Measurements from ENCODE around the gene REC8. TPM values are rescaled to one million over a fixed set of nuclear protein-coding genes. Genes with fewer than 3 reads are reported as not detected.
A peak's percentile ranks its signal among the peaks of the same experiment; 100 is the strongest.

The REC8 gene
- total RNA-seq, 2 donors from 2014 or later, result 5.6 to 25.4 TPM

DNA sequence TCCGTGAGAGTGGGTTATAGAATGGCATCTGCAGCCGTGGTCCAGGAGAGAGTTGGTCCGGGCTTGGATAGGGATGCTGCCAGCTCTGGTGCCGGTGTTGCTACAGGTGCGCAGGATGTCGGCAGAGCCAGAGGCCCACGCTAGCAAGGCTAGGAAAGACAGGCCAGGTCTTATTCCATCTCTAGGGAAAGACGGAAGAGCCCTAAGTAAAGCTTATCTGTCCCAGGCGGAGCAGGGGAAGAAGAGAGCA lies 36.4 kb upstream of the REC8 start:
- peak overlapping the region; percentile 93 to 97 for H3K27ac ChIP-seq
- intact Hi-C loops (cut with DNase I), result no loop called here
- peaks cover 3% of the 10 kb centered on the region in 2 donors for H3K36me3 ChIP-seq
- 4% methylated on average over 9 of the region's 9 CpGs for WGBS
- H3K9me3 ChIP-seq, result no peaks in the 10 kb centered on the region
- TF ChIP-seq POLR2AphosphoS5 (IDR thresholded peaks at IDR 0.05) (no peak), POLR2A (IDR thresholded peaks at IDR 0.05) (no peak)
- TF ChIP-seq, protein P1, sequence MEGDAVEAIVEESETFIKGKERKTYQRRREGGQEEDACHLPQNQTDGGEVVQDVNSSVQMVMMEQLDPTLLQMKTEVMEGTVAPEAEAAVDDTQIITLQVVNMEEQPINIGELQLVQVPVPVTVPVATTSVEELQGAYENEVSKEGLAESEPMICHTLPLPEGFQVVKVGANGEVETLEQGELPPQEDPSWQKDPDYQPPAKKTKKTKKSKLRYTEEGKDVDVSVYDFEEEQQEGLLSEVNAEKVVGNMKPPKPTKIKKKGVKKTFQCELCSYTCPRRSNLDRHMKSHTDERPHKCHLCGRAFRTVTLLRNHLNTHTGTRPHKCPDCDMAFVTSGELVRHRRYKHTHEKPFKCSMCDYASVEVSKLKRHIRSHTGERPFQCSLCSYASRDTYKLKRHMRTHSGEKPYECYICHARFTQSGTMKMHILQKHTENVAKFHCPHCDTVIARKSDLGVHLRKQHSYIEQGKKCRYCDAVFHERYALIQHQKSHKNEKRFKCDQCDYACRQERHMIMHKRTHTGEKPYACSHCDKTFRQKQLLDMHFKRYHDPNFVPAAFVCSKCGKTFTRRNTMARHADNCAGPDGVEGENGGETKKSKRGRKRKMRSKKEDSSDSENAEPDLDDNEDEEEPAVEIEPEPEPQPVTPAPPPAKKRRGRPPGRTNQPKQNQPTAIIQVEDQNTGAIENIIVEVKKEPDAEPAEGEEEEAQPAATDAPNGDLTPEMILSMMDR (IDR thresholded peaks at IDR 0.05), result no peak
- H3K4me3 ChIP-seq, result peak overlapping the region; percentile 90 to 98
- no peaks in the 10 kb centered on the region for H3K27me3 ChIP-seq (replicated peaks; ENCODE audit: insufficient read depth)
- peaks cover 8% of the 10 kb centered on the region for H3K4me1 ChIP-seq (replicated peaks)
- no peak for DNase-seq (ENCODE audit: low spot score)

DNA sequence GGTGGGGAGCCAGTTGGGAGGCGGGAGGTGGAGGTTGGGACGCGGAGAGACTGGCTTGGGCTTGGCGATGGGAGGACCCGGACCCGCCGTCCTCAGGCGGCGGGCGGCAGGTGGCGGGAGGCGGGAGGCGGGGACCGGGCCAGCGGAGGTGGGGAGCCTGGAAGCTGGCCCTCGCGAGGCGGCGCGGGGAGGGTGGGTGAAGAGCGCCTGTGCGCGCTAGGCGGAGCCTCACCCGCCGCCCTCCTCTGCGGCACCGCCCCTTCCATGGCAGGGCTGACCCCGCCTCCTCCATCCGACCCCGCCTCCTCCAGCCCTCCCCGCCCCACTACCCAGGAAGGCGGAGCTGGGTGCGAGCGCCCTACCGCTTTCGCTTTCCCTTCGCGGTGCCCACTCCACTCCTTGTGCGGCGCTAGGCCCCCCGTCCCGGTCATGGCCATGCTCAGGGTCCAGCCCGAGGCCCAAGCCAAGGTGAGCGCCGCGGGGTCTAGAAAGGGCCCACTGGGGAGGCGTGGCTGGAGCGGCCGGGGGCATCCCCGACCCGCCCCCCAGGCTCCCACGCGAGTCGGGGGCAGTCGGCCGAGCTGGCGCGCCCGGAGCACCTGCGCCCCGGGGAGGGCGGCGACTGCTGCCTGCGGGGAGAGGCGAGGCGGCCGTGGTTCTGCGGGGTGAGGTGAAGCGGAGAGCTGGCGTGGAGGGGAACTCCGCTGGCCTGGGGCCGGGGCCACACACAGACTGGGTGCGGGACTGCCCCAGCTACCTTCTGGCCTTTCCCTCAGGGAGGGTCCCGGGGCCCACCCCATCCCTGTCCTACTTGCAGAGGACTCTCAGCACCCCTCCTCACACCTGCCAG lies 35.8 kb upstream of the REC8 start, which contains the start of gene PSME1:
Gene PSME1 (plus strand): TSS at position 361 of the 850 bp plus-strand sequence. CDS start 69 bp downstream, at position 430.
- TF ChIP-seq POLR2AphosphoS5 (IDR thresholded peaks at IDR 0.05) (peak; percentile 87), POLR2A (IDR thresholded peaks at IDR 0.05) (peak; percentile 78)
- TF ChIP-seq, protein P1 (IDR thresholded peaks at IDR 0.05), result peak in 2 of 4 experiments; percentile 16 to 23
- Histone ChIP-seq H3K27me3 (replicated peaks; ENCODE audit: insufficient read depth) (no peaks in the 10 kb centered on the region), H3K4me3 (peak within 1 kb of the TSS; percentile 90 to 98), H3K9me3 (no peaks in the 10 kb centered on the region), H3K27ac (peak within 1 kb of the TSS; percentile 93 to 97), H3K36me3 (peaks cover 3% of the 10 kb centered on the region in 2 donors), H3K4me1 (replicated peaks) (peaks cover 8% of the 10 kb centered on the region)
- intact Hi-C loops (cut with DNase I), result no loop called here
- DNase-seq (ENCODE audit: low spot score), result peak; percentile 93
- WGBS, result under 1% methylated on average over 74 of the region's 75 CpGs

DNA sequence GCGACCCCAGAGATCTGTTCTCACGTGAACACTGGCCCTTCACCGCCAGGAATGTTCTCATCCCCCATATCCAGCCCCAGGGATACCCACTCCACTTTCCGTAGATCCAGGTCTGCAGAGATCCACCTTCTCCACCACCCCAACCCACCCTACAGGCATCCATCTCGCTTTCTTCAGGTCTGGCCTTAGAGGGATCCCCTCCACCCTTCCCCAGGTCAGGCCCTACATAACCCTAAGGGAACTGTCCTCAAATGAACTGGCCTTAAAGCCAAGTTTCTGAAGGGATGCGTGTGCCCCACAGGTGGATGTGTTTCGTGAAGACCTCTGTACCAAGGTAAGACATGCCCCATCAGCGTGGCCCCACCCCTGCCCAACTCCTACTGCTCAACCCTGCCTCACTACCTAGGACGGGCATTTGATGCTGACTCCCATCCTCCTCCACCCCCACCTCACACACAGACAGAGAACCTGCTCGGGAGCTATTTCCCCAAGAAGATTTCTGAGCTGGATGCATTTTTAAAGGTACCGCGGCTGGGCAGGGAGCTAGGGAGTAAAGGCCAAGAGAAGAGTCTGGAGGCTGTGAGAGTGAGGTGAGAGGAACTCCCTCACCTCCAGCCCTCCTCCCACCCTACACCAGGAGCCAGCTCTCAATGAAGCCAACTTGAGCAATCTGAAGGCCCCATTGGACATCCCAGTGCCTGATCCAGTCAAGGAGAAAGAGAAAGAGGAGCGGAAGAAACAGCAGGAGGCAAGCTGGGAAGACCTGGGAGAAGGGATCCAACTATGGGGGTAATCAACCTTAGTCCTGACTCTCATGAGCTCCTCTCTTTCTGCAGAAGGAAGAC lies 35.0 kb upstream of the REC8 start:
- no peaks in the 10 kb centered on the region for H3K27me3 ChIP-seq (replicated peaks; ENCODE audit: insufficient read depth)
- H3K9me3 ChIP-seq, result no peaks in the 10 kb centered on the region
- H3K4me1 ChIP-seq (replicated peaks), result peaks cover 8% of the 10 kb centered on the region
- WGBS, result 21% methylated on average over 13 of the region's 13 CpGs
- peak overlapping the region; percentile 93 to 97 for H3K27ac ChIP-seq
- H3K36me3 ChIP-seq, result peaks cover 3% of the 10 kb centered on the region in 2 donors
- intact Hi-C loops (cut with DNase I), result no loop called here
- H3K4me3 ChIP-seq, result peak overlapping the region; percentile 90 to 98
- no peak for DNase-seq (ENCODE audit: low spot score)
- TF ChIP-seq POLR2AphosphoS5 (IDR thresholded peaks at IDR 0.05) (no peak), POLR2A (IDR thresholded peaks at IDR 0.05) (no peak)
- TF ChIP-seq, protein P1 (IDR thresholded peaks at IDR 0.05), result no peak

DNA sequence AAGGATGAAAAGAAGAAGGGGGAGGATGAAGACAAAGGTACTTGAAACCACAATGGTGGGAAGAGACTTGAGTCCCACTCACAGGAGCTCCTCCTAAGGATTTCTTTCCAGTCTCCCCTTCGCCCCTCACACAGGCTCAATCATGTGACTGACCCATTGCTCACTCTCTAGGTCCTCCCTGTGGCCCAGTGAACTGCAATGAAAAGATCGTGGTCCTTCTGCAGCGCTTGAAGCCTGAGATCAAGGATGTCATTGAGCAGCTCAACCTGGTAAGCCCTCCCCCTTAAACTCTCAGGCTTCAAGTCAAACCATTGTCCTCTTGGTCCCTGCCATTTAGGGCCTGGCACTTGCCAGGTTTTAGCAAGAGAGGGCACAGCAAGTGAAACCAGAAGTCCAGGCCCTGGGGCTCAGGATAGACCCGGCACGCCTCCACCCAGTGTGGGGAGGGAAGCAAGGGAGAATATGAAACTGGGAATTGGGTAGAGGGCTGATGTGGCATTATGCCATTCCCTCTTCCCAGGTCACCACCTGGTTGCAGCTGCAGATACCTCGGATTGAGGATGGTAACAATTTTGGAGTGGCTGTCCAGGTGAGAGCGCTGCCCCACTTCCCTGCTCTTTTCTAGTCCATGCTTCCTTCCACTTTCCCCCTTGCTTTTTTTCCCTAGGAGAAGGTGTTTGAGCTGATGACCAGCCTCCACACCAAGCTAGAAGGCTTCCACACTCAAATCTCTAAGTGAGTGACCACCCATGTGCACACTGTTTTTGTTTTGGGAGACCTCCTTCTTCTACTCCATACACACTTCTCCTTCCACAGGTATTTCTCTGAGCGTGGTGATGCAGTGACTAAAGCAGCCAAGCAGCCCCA lies 34.1 kb upstream of the REC8 start:
- H3K9me3 ChIP-seq, result no peaks in the 10 kb centered on the region
- intact Hi-C loops (cut with DNase I), result no loop called here
- H3K27ac ChIP-seq, result peak overlapping the region in 1 of 2 donors; percentile 93
- TF ChIP-seq POLR2AphosphoS5 (IDR thresholded peaks at IDR 0.05), result no peak
- TF ChIP-seq, protein P1 (IDR thresholded peaks at IDR 0.05), result no peak
- TF ChIP-seq POLR2A (IDR thresholded peaks at IDR 0.05), result no peak
- H3K4me3 ChIP-seq, result no peak overlapping the region
- peaks cover 8% of the 10 kb centered on the region for H3K4me1 ChIP-seq (replicated peaks)
- peaks cover 3% of the 10 kb centered on the region in 2 donors for H3K36me3 ChIP-seq
- H3K27me3 ChIP-seq (replicated peaks; ENCODE audit: insufficient read depth), result no peaks in the 10 kb centered on the region
- no peak for DNase-seq (ENCODE audit: low spot score)
- 83% methylated on average over 8 of the region's 8 CpGs for WGBS

All from prostate gland (tissue), 2 donors.